CD1c-positive myeloid dendritic cell (primary cell): Measurements from ENCODE around the gene IQCN.

Experiments used
- DNase-seq: peaks from one replicate; pipeline ENCODE4 v3.0.0-alpha.2; 2016; ENCODE audit errors: extremely low spot score

The IQCN gene

GRCh38 chr19:18264971-18265540, 9.2 kb downstream of the IQCN start:
- DNase-seq = no peak

GRCh38 chr19:18264137-18264854, 10.0 kb downstream of the IQCN start:
- DNase-seq = no peak

- DNase-seq = no peak
Observed at GRCh38 chr19:18263324-18264136, 10.7 kb downstream of the IQCN start.

GRCh38 chr19:18262917-18263316, 11.3 kb downstream of the IQCN start:
- no peak for DNase-seq

- no peak for DNase-seq
Observed at GRCh38 chr19:18262144-18262543, 12.1 kb downstream of the IQCN start.

- no peak for DNase-seq
Observed at GRCh38 chr19:18261474-18261873, 12.8 kb downstream of the IQCN start.

GRCh38 chr19:18259893-18260292, 14.4 kb downstream of the IQCN start:
- DNase-seq = no peak

GRCh38 chr19:18257503-18258470, 16.5 kb downstream of the IQCN start:
- no peak for DNase-seq

GRCh38 chr19:18254546-18255503, 19.4 kb downstream of the IQCN start:
- no peak for DNase-seq

- DNase-seq = peak; percentile 73
Observed at GRCh38 chr19:18253716-18254115, 20.5 kb downstream of the IQCN start.

GRCh38 chr19:18253130-18253529, 21.1 kb downstream of the IQCN start:
- DNase-seq = no peak

- DNase-seq = no peak
Observed at GRCh38 chr19:18252370-18252717, 21.9 kb downstream of the IQCN start.

GRCh38 chr19:18251587-18252369, 22.5 kb downstream of the IQCN start:
- DNase-seq = peak; percentile 90

GRCh38 chr19:18249834-18250233, 24.4 kb downstream of the IQCN start:
- DNase-seq = no peak

GRCh38 chr19:18245297-18245696, 29.0 kb downstream of the IQCN start:
- DNase-seq = no peak

GRCh38 chr19:18239303-18239702, 34.9 kb downstream of the IQCN start:
- DNase-seq = no peak

GRCh38 chr19:18234194-18234593, 40.1 kb downstream of the IQCN start:
- no peak for DNase-seq

- peak; percentile 64 for DNase-seq
Observed at GRCh38 chr19:18233224-18233825, 40.9 kb downstream of the IQCN start.

- DNase-seq = peak; percentile 25
Observed at GRCh38 chr19:18232540-18233223, 41.6 kb downstream of the IQCN start.
